CD4-positive, alpha-beta T cell (primary cell): ENCODE results near the gene BTRC. TPM values are rescaled to one million over a fixed set of nuclear protein-coding genes. Genes with fewer than 3 reads are reported as not detected.
"Not testable (repeated sequence)": the region's sequence is repeated elsewhere in the genome, so short reads cannot be mapped to it uniquely, and the experiment has no call there.

Source experiments
- ATAC-seq: fragments of 200-7000 bp; cut with Tn5 transposase; one replicate; pipeline ENCODE4 v1.10.0; 2022; ENCODE audit warnings: mild to moderate bottlenecking; ENCODE audit not compliant: poor library complexity
- CTCF ChIA-PET: fragments of 350-600 bp; sonication (Branson Sonifier 250); formaldehyde crosslinking; loops from one replicate; lab custom pipeline; 2021; ENCODE audit warnings: antibody characterized with exemption, inconsistent platforms; lab: Charles Lee
- POLR2A ChIA-PET: fragments of 350-600 bp; sonication (Branson Sonifier 250); formaldehyde crosslinking; loops from one replicate; lab custom pipeline; 2021; ENCODE audit warnings: antibody characterized with exemption, inconsistent platforms; lab: Charles Lee
- DNase-seq, 14 experiments: peaks; one replicate each; pipeline ENCODE4 v3.0.0-alpha.2; 2013 to 2020; ENCODE audit warnings: mixed read lengths in 2 of 14
- H3K27ac ChIP-seq, 2 donors: one replicate each; pipeline versions ENCODE4 v1.5.1 to v1.7.0; 2013; ENCODE audit warnings: low read length in 2 of 2, low read depth in 1 of 2, mild to moderate bottlenecking in 1 of 2
- H3K27me3 ChIP-seq, 2 experiments: 1 replicate in 1 of 2; 2 replicates in 1 of 2; pipeline versions ENCODE4 v1.6.1 to v1.7.0; 2013; ENCODE audit warnings: low read length in 2 of 2, control low read depth in 1 of 2, mild to moderate bottlenecking in 1 of 2, moderate library complexity in 1 of 2; ENCODE audit not compliant: insufficient read depth in 2 of 2, control insufficient read depth in 1 of 2
- H3K36me3 ChIP-seq: one replicate; pipeline ENCODE4 v1.6.1; 2013; ENCODE audit warnings: low read length, control low read depth; ENCODE audit not compliant: insufficient read depth
- H3K4me1 ChIP-seq: one replicate; pipeline ENCODE4 v1.6.1; 2013; ENCODE audit warnings: low read length, control low read depth; ENCODE audit not compliant: insufficient read depth
- H3K4me3 ChIP-seq: one replicate; pipeline ENCODE4 v1.5.1; 2013; ENCODE audit warnings: mild to moderate bottlenecking, low read length, moderate library complexity
- H3K9me3 ChIP-seq, 2 experiments: 1 replicate in 1 of 2; 2 replicates in 1 of 2; pipeline versions ENCODE4 v1.6.1 to v1.7.0; 2013; ENCODE audit warnings: low read length in 2 of 2, mild to moderate bottlenecking in 2 of 2, control low read depth in 1 of 2, moderate library complexity in 1 of 2; ENCODE audit not compliant: control insufficient read depth in 1 of 2, insufficient read depth in 1 of 2
- H3K27ac Mint-ChIP-seq: one replicate; pipeline ENCODE4 v1.8.0; 2020; ENCODE audit warnings: mixed read lengths
- H3K27me3 Mint-ChIP-seq: one replicate; pipeline ENCODE4 v1.8.0; 2021; ENCODE audit warnings: mixed read lengths
- H3K36me3 Mint-ChIP-seq: one replicate; pipeline ENCODE4 v1.8.0; 2021; ENCODE audit warnings: low read depth, mixed read lengths
- H3K4me1 Mint-ChIP-seq: one replicate; pipeline ENCODE4 v1.8.0; 2021; ENCODE audit warnings: low read depth, mixed read lengths
- H3K4me3 Mint-ChIP-seq: one replicate; pipeline ENCODE4 v1.8.0; 2020; ENCODE audit warnings: mild to moderate bottlenecking, mixed read lengths
- H3K9me3 Mint-ChIP-seq: one replicate; pipeline ENCODE4 v1.8.0; 2020; ENCODE audit warnings: mixed read lengths
- CTCF ChIP-seq: fragments of 200-600 bp; IDR thresholded peaks from one replicate; pipeline ENCODE4 v1.8.0; 2022; ENCODE audit warnings: antibody characterized with exemption, mild to moderate bottlenecking
- intact Hi-C, 2 experiments: fragments of 100-400 bp; cut with DNase I in 1 of 2; cut with micrococcal nuclease in 1 of 2; formaldehyde crosslinking; loops; one replicate each; pipeline versions ENCODE4 v1.15.1 to v1.9.0; 2023 to 2025; cut with DNase I, micrococcal nuclease
- total RNA-seq, 174 experiments: library from RNA in 2 of 174; stranded (reverse) in 2 of 174; gene quantifications; one replicate each; pipeline ENCODE4 v1.2.3 and lab custom pipeline; 2021 to 2026

BTRC gene
- total RNA-seq, 2 experiments from 2014 or later = 13.1 to 13.2 TPM

- POLR2A ChIA-PET = no interaction called here
- H3K27ac Mint-ChIP-seq = no peak overlapping the region
These were observed 32.8 kb downstream of the BTRC start for GRCh38 chr10:101386659-101387259.

GRCh38 chr10:101388676-101389276, 34.8 kb downstream of the BTRC start:
- no peaks in the 10 kb centered on the region for H3K4me1 ChIP-seq
- intact Hi-C loops = no loop called here
- Mint-ChIP-seq H3K36me3 (peaks cover 6% of the 10 kb centered on the region), H3K4me1 (peaks cover 21% of the 10 kb centered on the region), H3K27ac (no peak overlapping the region), H3K27me3 (no peaks in the 10 kb centered on the region), H3K9me3 (no peaks in the 10 kb centered on the region), H3K4me3 (no peak overlapping the region)
- DNase-seq (no peak), ATAC-seq (no peak)
- ChIA-PET CTCF (interaction anchor here (0.6 to 1.7 kb wide), 3 partner anchors 9 to 90 kb away, joined by 3 to 5 read pairs (median 4); no protein-coding TSS in a partner anchor), POLR2A (no interaction called here)
- H3K9me3 ChIP-seq = no peaks in the 10 kb centered on the region
- no peak overlapping the region for H3K4me3 ChIP-seq
- H3K36me3 ChIP-seq = no peaks in the 10 kb centered on the region
- no peaks in the 10 kb centered on the region for H3K27me3 ChIP-seq
- TF ChIP-seq CTCF = no peak
- H3K27ac ChIP-seq = no peak overlapping the region

More at GRCh38 chr10:101386659-101387259, 32.8 kb downstream of the BTRC start:
- Histone ChIP-seq H3K27me3 (no peaks in the 10 kb centered on the region), H3K27ac (no peak overlapping the region), H3K4me3 (no peak overlapping the region), H3K4me1 (no peaks in the 10 kb centered on the region), H3K36me3 (no peaks in the 10 kb centered on the region), H3K9me3 (no peaks in the 10 kb centered on the region)
- DNase-seq (no peak), ATAC-seq (no peak)
- no peaks in the 10 kb centered on the region for H3K9me3 Mint-ChIP-seq
- peaks cover 18% of the 10 kb centered on the region for H3K4me1 Mint-ChIP-seq
- CTCF ChIA-PET = no interaction called here
- H3K4me3 Mint-ChIP-seq = no peak overlapping the region
- no peak for TF ChIP-seq CTCF
- no peaks in the 10 kb centered on the region for H3K27me3 Mint-ChIP-seq
- H3K36me3 Mint-ChIP-seq = peaks cover 6% of the 10 kb centered on the region
- intact Hi-C loops = no loop called here

GRCh38 chr10:101389532-101389931, 35.6 kb downstream of the BTRC start:
- peaks cover 16% of the 10 kb centered on the region for H3K4me1 Mint-ChIP-seq
- ATAC-seq, H3K36me3 Mint-ChIP-seq, DNase-seq, H3K9me3 Mint-ChIP-seq, intact Hi-C loops, H3K27me3 Mint-ChIP-seq, H3K4me3 Mint-ChIP-seq, H3K4me3 ChIP-seq, H3K36me3 ChIP-seq, POLR2A ChIA-PET, H3K4me1 ChIP-seq, H3K9me3 ChIP-seq, H3K27me3 ChIP-seq, H3K27ac ChIP-seq, H3K27ac Mint-ChIP-seq: not testable (repeated sequence)
- CTCF ChIA-PET = interaction anchor here (0.6 to 1.7 kb wide), 3 partner anchors 10 to 89 kb away, joined by 3 to 5 read pairs (median 4); no protein-coding TSS in a partner anchor
